HEK293T (cell line): ENCODE data around the gene ISM2.

Experiments
- BHLHE40 ChIP-seq: fragments of 450-650 bp; IDR thresholded peaks from 2 replicates; pipeline ENCODE4 v1.6.1; 2016; ENCODE audit warnings: mild to moderate bottlenecking, moderate library complexity, borderline replicate concordance
- CTBP1 ChIP-seq: fragments of 450-650 bp; IDR thresholded peaks from 2 replicates; pipeline ENCODE4 v1.6.1; 2016; ENCODE audit warnings: borderline replicate concordance
- ELF4 ChIP-seq: fragments of 450-650 bp; IDR thresholded peaks from 2 replicates; pipeline ENCODE4 v1.6.1; 2017; ENCODE audit warnings: antibody characterized with exemption
- FOXA1 ChIP-seq: fragments of 450-650 bp; IDR thresholded peaks from 2 replicates; pipeline ENCODE4 v1.6.1; 2016; ENCODE audit warnings: mild to moderate bottlenecking
- FOXM1 ChIP-seq: fragments of 450-650 bp; IDR thresholded peaks from 2 replicates; pipeline ENCODE4 v1.6.1; 2017; ENCODE audit warnings: mild to moderate bottlenecking, borderline replicate concordance
- LEF1 ChIP-seq: fragments of 450-650 bp; IDR thresholded peaks from 2 replicates; pipeline ENCODE4 v1.6.1; 2017; ENCODE audit warnings: mild to moderate bottlenecking, borderline replicate concordance
- SUZ12 ChIP-seq: fragments of 450-650 bp; IDR thresholded peaks from 2 replicates; pipeline ENCODE4 v1.6.1; 2016; ENCODE audit warnings: mild to moderate bottlenecking

GRCh38 chr14:77467801-77468200 is 30.8 kb downstream of the ISM2 start:
- TF ChIP-seq FOXA1 (no peak), BHLHE40 (no peak), SUZ12 (no peak), LEF1 (no peak), ELF4 (no peak), FOXM1 (no peak), CTBP1 (no peak)
